H9 (cell line): ENCODE results near the gene NBEA. TPM values are rescaled to one million over a fixed set of nuclear protein-coding genes. Genes with fewer than 3 reads are reported as not detected.

Source experiments
- DNase-seq: peaks from one replicate; pipeline ENCODE4 v3.0.0-alpha.2; 2017
- H2AFZ ChIP-seq: one replicate; pipeline ENCODE4 v1.6.1; 2013; ENCODE audit warnings: mild to moderate bottlenecking, low read length, control low read depth, moderate library complexity
- H2AK5ac ChIP-seq: 2 replicates; pipeline ENCODE4 v1.6.1; 2013; ENCODE audit warnings: low read length, control low read depth, mixed read lengths; ENCODE audit not compliant: insufficient read length
- H2BK120ac ChIP-seq: one replicate; pipeline ENCODE4 v1.6.1; 2013; ENCODE audit warnings: low read depth, mild to moderate bottlenecking, low read length, control low read depth, inconsistent platforms; ENCODE audit not compliant: poor library complexity, severe bottlenecking
- H2BK12ac ChIP-seq: 2 replicates; pipeline ENCODE4 v1.6.1; 2013; ENCODE audit warnings: low read length, control low read depth, mixed read lengths, low read depth; ENCODE audit not compliant: insufficient read length
- H2BK15ac ChIP-seq: 2 replicates; pipeline ENCODE4 v1.6.1; 2013; ENCODE audit warnings: low read depth, low read length, control low read depth
- H2BK20ac ChIP-seq: one replicate; pipeline ENCODE4 v1.6.1; 2013; ENCODE audit warnings: low read depth, mild to moderate bottlenecking, low read length, control low read depth, inconsistent platforms; ENCODE audit not compliant: poor library complexity, severe bottlenecking
- H2BK5ac ChIP-seq: 2 replicates; pipeline ENCODE4 v1.6.1; 2013; ENCODE audit warnings: low read length, control low read depth, mixed read lengths; ENCODE audit not compliant: insufficient read length
- H3K14ac ChIP-seq: 2 replicates; pipeline ENCODE4 v1.6.1; 2013; ENCODE audit warnings: low read length, control low read depth; ENCODE audit not compliant: insufficient read depth
- H3K18ac ChIP-seq: 2 replicates; pipeline ENCODE4 v1.6.1; 2013; ENCODE audit warnings: low read depth, mild to moderate bottlenecking, mixed read lengths, low read length, control low read depth; ENCODE audit not compliant: insufficient read length
- H3K23ac ChIP-seq: 2 replicates; pipeline ENCODE4 v1.6.1; 2013; ENCODE audit warnings: low read length, control low read depth, mixed read lengths, low read depth; ENCODE audit not compliant: insufficient read length
- H3K23me2 ChIP-seq: 2 replicates; pipeline ENCODE4 v1.6.1; 2013; ENCODE audit warnings: low read depth, mild to moderate bottlenecking, mixed read lengths, low read length, control low read depth; ENCODE audit not compliant: insufficient read length, poor library complexity, severe bottlenecking
- H3K27ac ChIP-seq: 2 replicates; pipeline ENCODE4 v1.5.1; 2013; ENCODE audit warnings: low read length, control low read depth, mixed read lengths, low read depth; ENCODE audit not compliant: insufficient read length
- H3K27me3 ChIP-seq: 2 replicates; pipeline ENCODE4 v1.6.1; 2013; ENCODE audit warnings: low read length, control low read depth, inconsistent platforms; ENCODE audit not compliant: insufficient read depth
- H3K4ac ChIP-seq: 2 replicates; pipeline ENCODE4 v1.6.1; 2013; ENCODE audit warnings: low read depth, mild to moderate bottlenecking, control low read depth, inconsistent platforms, low read length, moderate library complexity
- H3K4me1 ChIP-seq: 2 replicates; pipeline ENCODE4 v1.6.1; 2013; ENCODE audit warnings: low read length, control low read depth, inconsistent platforms; ENCODE audit not compliant: insufficient read depth
- H3K4me2 ChIP-seq: 2 replicates; pipeline ENCODE4 v1.6.1; 2013; ENCODE audit warnings: low read length, control low read depth, mixed read lengths; ENCODE audit not compliant: insufficient read length, insufficient read depth
- H3K56ac ChIP-seq: 2 replicates; pipeline ENCODE4 v1.6.1; 2013; ENCODE audit warnings: low read depth, mild to moderate bottlenecking, mixed read lengths, low read length, control low read depth; ENCODE audit not compliant: insufficient read length
- H3K79me1 ChIP-seq: 2 replicates; pipeline ENCODE4 v1.6.1; 2013; ENCODE audit warnings: low read depth, mild to moderate bottlenecking, moderate library complexity, low read length, control low read depth, inconsistent platforms; ENCODE audit not compliant: insufficient read depth, poor library complexity, severe bottlenecking
- H3K79me2 ChIP-seq: 2 replicates; pipeline ENCODE4 v1.6.1; 2013; ENCODE audit warnings: low read length, control low read depth, inconsistent platforms; ENCODE audit not compliant: insufficient read depth
- H3K9ac ChIP-seq: 2 replicates; pipeline ENCODE4 v1.6.1; 2013; ENCODE audit warnings: low read length, control low read depth, mixed read lengths; ENCODE audit not compliant: insufficient read length; ENCODE audit errors: extremely low read depth
- H3K9me3 ChIP-seq: one replicate; pipeline ENCODE4 v1.6.1; 2013; ENCODE audit warnings: low read depth, low read length, inconsistent platforms; ENCODE audit not compliant: control insufficient read depth
- H3T11ph ChIP-seq: one replicate; pipeline ENCODE4 v1.6.1; 2013; ENCODE audit warnings: mild to moderate bottlenecking, low read length, control low read depth, inconsistent platforms
- H4K20me1 ChIP-seq: one replicate; pipeline ENCODE4 v1.6.1; 2013; ENCODE audit not compliant: control insufficient read depth, insufficient read length, insufficient read depth
- H4K5ac ChIP-seq: 2 replicates; pipeline ENCODE4 v1.6.1; 2013; ENCODE audit warnings: low read depth, mild to moderate bottlenecking, mixed read lengths, low read length, control low read depth; ENCODE audit not compliant: insufficient read length
- H4K8ac ChIP-seq: replicated peaks from 2 replicates; pipeline ENCODE4 v1.6.1; 2013; ENCODE audit warnings: low read length, control low read depth, mixed read lengths, low read depth; ENCODE audit not compliant: insufficient read length
- H4K91ac ChIP-seq: 2 replicates; pipeline ENCODE4 v1.6.1; 2013; ENCODE audit warnings: low read depth, mild to moderate bottlenecking, moderate library complexity, mixed read lengths, low read length, control low read depth; ENCODE audit not compliant: insufficient read length
- H3K27ac Mint-ChIP-seq, 3 experiments: 2 replicates in 2 of 3; 3 replicates in 1 of 3; pipeline ENCODE4 v1.8.0; 2020 to 2021; ENCODE audit warnings: mixed read lengths in 3 of 3, mild to moderate bottlenecking in 1 of 3, moderate library complexity in 1 of 3
- H3K27me3 Mint-ChIP-seq: 2 replicates; pipeline ENCODE4 v1.8.0; 2021; ENCODE audit warnings: low read depth, mild to moderate bottlenecking, moderate library complexity, mixed read lengths
- H3K36me3 Mint-ChIP-seq, 3 experiments: 2 replicates in 2 of 3; 3 replicates in 1 of 3; pipeline ENCODE4 v1.8.0; 2020 to 2021; ENCODE audit warnings: low read depth in 3 of 3, mixed read lengths in 3 of 3; ENCODE audit not compliant: insufficient read depth in 1 of 3
- H3K4me1 Mint-ChIP-seq, 2 experiments: 2 replicates each; pipeline ENCODE4 v1.8.0; 2020; ENCODE audit warnings: mixed read lengths in 2 of 2
- H3K4me3 Mint-ChIP-seq, 2 experiments: 2 replicates in 1 of 2; 3 replicates in 1 of 2; pipeline ENCODE4 v1.8.0; 2020 to 2021; ENCODE audit warnings: mild to moderate bottlenecking in 2 of 2, mixed read lengths in 2 of 2, moderate library complexity in 1 of 2
- H3K9me3 Mint-ChIP-seq, 2 experiments: 2 replicates in 1 of 2; 3 replicates in 1 of 2; pipeline ENCODE4 v1.8.0; 2020; ENCODE audit warnings: mild to moderate bottlenecking in 2 of 2, mixed read lengths in 2 of 2, moderate library complexity in 1 of 2
- total RNA-seq: library from RNA; stranded (reverse); gene quantifications from 2 replicates; pipeline ENCODE4 v1.2.1, GENCODE V29; 2021
- TF ChIP-seq, protein P1 (sequence below): fragments of 200-600 bp; sonication (generic); conservative IDR thresholded peaks from 3 replicates; pipeline ENCODE4 v1.8.0; 2021; ENCODE audit warnings: antibody characterized with exemption, mild to moderate bottlenecking

Gene NBEA
- total RNA-seq, 1 experiment from 2014 or later = 17.3 TPM

DNA sequence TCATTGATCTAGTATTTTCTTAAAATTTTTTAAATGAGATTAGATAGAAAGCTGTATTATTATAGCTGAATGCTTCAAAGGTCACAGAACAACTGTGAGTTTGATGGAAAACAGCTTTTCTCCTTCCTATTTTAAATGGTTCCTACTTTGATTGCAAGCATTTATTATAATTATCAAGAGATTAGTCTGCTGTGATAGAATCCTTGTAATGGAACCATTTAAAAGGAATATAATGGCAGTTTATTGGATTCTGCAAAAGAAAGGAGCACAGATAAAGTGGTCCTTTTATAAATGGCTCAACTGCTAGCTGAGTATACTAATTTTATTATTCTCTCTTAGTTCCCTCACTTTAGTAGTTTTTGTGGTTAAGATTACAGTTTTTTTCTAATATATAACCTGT, 447.5 kb downstream of the NBEA start:
- H3K79me1 ChIP-seq = no peaks in the 10 kb centered on the region

More for the DNA sequence above, 447.5 kb downstream of the NBEA start:
- no peaks in the 10 kb centered on the region for H3K4me1 ChIP-seq
- H3K9ac ChIP-seq = no peak overlapping the region
- no peak overlapping the region for H3K27ac ChIP-seq
- no peak overlapping the region for H4K5ac ChIP-seq
- no peaks in the 10 kb centered on the region for H3K79me2 ChIP-seq
- H3K56ac ChIP-seq = no peak overlapping the region
- no peaks in the 10 kb centered on the region for H3K9me3 ChIP-seq
- no peak overlapping the region for H2BK15ac ChIP-seq
- no peak for DNase-seq
- H3T11ph ChIP-seq = no peak overlapping the region
- no peaks in the 10 kb centered on the region for H3K9me3 Mint-ChIP-seq
- TF ChIP-seq, protein P1, sequence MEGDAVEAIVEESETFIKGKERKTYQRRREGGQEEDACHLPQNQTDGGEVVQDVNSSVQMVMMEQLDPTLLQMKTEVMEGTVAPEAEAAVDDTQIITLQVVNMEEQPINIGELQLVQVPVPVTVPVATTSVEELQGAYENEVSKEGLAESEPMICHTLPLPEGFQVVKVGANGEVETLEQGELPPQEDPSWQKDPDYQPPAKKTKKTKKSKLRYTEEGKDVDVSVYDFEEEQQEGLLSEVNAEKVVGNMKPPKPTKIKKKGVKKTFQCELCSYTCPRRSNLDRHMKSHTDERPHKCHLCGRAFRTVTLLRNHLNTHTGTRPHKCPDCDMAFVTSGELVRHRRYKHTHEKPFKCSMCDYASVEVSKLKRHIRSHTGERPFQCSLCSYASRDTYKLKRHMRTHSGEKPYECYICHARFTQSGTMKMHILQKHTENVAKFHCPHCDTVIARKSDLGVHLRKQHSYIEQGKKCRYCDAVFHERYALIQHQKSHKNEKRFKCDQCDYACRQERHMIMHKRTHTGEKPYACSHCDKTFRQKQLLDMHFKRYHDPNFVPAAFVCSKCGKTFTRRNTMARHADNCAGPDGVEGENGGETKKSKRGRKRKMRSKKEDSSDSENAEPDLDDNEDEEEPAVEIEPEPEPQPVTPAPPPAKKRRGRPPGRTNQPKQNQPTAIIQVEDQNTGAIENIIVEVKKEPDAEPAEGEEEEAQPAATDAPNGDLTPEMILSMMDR = no peak
- H3K4me1 Mint-ChIP-seq = peaks cover 5 to 8% of the 10 kb centered on the region in 2 experiments
- no peak overlapping the region for H2BK120ac ChIP-seq
- H3K18ac ChIP-seq = no peak overlapping the region
- H3K23ac ChIP-seq = no peak overlapping the region
- H2AK5ac ChIP-seq = no peak overlapping the region
- H3K27ac Mint-ChIP-seq = no peak overlapping the region
- no peak overlapping the region for H2BK20ac ChIP-seq
- H3K4me2 ChIP-seq = no peak overlapping the region
- no peak overlapping the region for H4K8ac ChIP-seq
- H3K4me3 Mint-ChIP-seq = no peak overlapping the region
- no peaks in the 10 kb centered on the region for H3K27me3 Mint-ChIP-seq
- H2BK12ac ChIP-seq = no peak overlapping the region
- H3K27me3 ChIP-seq = no peaks in the 10 kb centered on the region
- no peak overlapping the region for H2BK5ac ChIP-seq
- H4K91ac ChIP-seq = no peak overlapping the region
- no peak overlapping the region for H3K4ac ChIP-seq
- H4K20me1 ChIP-seq = no peaks in the 10 kb centered on the region
- H2AFZ ChIP-seq = no peak overlapping the region
- H3K23me2 ChIP-seq = no peaks in the 10 kb centered on the region
- no peak overlapping the region for H3K14ac ChIP-seq
- H3K36me3 Mint-ChIP-seq = no peaks in the 10 kb centered on the region
